Measurements from ENCODE around the gene FAM107B.

The FAM107B gene

DNA sequence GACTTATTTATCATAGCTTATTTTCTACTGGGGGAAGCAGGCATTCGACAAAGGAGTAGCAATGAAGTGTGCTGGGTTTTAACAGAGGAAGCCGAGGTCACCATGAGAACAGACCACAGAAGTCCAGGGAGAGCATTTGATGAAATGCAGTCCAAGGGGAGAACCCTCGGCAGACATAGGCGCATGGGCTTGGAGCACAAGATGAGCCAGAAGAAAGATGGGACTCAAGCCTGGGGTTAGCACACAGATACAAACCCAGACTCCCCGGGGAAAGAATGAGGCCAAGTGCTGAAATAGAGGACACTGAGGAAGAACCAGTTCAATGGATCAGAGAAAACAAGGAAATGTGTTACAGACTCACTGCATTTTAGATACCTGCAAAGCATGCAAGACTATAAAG lies 209.5 kb downstream of the FAM107B start:
- Histone ChIP-seq H3K36me3 (ENCODE audit: insufficient read depth, low read length) (no peaks in the 10 kb centered on the region), H3K79me2 (ENCODE audit: control insufficient read depth, insufficient read depth, low read length, unreplicated experiment) (no peaks in the 10 kb centered on the region), H3K27ac (ENCODE audit: low read depth, low read length) (no peak overlapping the region), H2AFZ (ENCODE audit: low read length, unreplicated experiment) (no peak overlapping the region), H3K4me1 (ENCODE audit: control insufficient read depth, insufficient read depth, low read length, unreplicated experiment) (no peaks in the 10 kb centered on the region), H3K4me3 (ENCODE audit: low read depth, low read length) (no peak overlapping the region), H3K27me3 (ENCODE audit: insufficient read depth, low read length) (no peaks in the 10 kb centered on the region)

GRCh38 chr10:14564268-14564744 lies 210.4 kb downstream of the FAM107B start:
- Histone ChIP-seq H3K4me3 (ENCODE audit: low read depth, low read length) (no peak overlapping the region), H2AFZ (ENCODE audit: low read length, unreplicated experiment) (no peak overlapping the region), H3K27ac (ENCODE audit: low read depth, low read length) (no peak overlapping the region), H3K27me3 (ENCODE audit: insufficient read depth, low read length) (no peaks in the 10 kb centered on the region), H3K79me2 (ENCODE audit: control insufficient read depth, insufficient read depth, low read length, unreplicated experiment) (no peaks in the 10 kb centered on the region), H3K36me3 (ENCODE audit: insufficient read depth, low read length) (no peaks in the 10 kb centered on the region), H3K4me1 (ENCODE audit: control insufficient read depth, insufficient read depth, low read length, unreplicated experiment) (no peaks in the 10 kb centered on the region)

GRCh38 chr10:14563359-14563940 lies 211.2 kb downstream of the FAM107B start:
- H3K4me1 ChIP-seq (ENCODE audit: control insufficient read depth, insufficient read depth, low read length, unreplicated experiment) = no peaks in the 10 kb centered on the region

DNA sequence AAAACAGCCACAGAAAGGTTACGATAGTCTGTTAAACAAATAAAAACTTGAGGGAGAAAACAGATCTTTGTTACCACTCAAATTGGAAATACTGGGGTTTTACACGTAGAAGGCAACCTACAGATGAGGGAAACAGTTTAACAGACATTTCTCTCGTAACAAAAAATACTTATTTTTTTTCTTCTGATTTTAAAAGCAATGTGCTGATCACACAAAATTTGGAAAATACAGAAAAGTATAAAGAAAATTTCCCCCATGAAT lies 211.7 kb downstream of the FAM107B start:
- Histone ChIP-seq H2AFZ (ENCODE audit: low read length, unreplicated experiment) (no peak overlapping the region), H3K27ac (ENCODE audit: low read depth, low read length) (no peak overlapping the region), H3K79me2 (ENCODE audit: control insufficient read depth, insufficient read depth, low read length, unreplicated experiment) (no peaks in the 10 kb centered on the region), H3K4me1 (ENCODE audit: control insufficient read depth, insufficient read depth, low read length, unreplicated experiment) (no peaks in the 10 kb centered on the region), H3K36me3 (ENCODE audit: insufficient read depth, low read length) (no peaks in the 10 kb centered on the region), H3K27me3 (ENCODE audit: insufficient read depth, low read length) (no peaks in the 10 kb centered on the region), H3K4me3 (ENCODE audit: low read depth, low read length) (no peak overlapping the region)

More at GRCh38 chr10:14563359-14563940, 211.2 kb downstream of the FAM107B start:
- H3K36me3 ChIP-seq (ENCODE audit: insufficient read depth, low read length) = no peaks in the 10 kb centered on the region
- no peaks in the 10 kb centered on the region for H3K79me2 ChIP-seq (ENCODE audit: control insufficient read depth, insufficient read depth, low read length, unreplicated experiment)
- no peak overlapping the region for H3K27ac ChIP-seq (ENCODE audit: low read depth, low read length)
- H3K27me3 ChIP-seq (ENCODE audit: insufficient read depth, low read length) = no peaks in the 10 kb centered on the region
- H2AFZ ChIP-seq (ENCODE audit: low read length, unreplicated experiment) = no peak overlapping the region
- H3K4me3 ChIP-seq (ENCODE audit: low read depth, low read length) = no peak overlapping the region

- no peak overlapping the region for H3K27ac ChIP-seq (ENCODE audit: low read depth, low read length)
Observed at GRCh38 chr10:14562218-14563075, 212.2 kb downstream of the FAM107B start.

DNA sequence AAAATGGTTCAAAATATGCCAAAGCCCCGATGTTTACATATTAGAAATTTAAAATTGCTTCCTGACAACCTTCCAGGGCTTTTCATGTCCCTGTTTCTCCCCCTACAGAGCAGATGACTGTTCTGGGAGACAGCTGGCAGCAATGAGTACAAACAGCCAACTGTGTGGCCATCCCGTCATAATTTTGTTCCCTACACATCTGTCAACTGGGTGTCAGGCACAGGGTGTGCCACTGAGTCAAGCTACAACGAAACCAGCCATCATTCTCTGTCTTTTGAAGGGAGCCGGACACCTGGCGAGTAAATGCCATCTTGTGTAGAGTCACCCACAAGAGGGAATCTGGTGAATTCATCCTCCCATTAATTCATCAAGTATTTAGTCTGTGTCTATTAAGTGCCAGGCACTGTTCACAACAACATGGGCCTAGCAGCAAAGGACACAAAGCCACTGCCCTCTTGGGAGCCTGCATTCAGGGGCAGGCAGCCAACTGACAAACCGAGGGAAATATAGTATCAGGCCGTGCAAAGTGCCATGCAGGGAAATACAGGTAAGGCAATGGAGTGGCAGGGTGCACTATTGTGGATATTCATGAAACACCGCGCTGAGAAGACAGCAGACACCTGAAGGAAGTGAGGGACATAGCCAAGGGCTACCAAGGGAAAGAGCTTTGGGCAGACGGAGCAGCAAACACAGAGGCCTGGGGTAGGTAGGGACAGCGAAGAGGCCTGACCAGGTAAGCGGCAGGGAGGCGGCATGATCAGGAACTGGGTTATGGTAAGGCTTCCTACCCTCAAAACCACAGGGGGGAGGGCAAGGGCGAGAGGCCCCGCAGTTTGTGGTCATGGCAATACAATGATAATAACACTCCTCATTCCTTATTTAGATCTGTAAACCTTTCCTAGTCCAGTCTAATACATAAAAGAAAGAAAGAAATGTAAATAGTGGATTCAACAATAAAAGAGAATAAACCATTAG lies 213.6 kb downstream of the FAM107B start:
- Histone ChIP-seq H3K4me1 (ENCODE audit: control insufficient read depth, insufficient read depth, low read length, unreplicated experiment) (no peaks in the 10 kb centered on the region), H3K27me3 (ENCODE audit: insufficient read depth, low read length) (no peaks in the 10 kb centered on the region), H3K79me2 (ENCODE audit: control insufficient read depth, insufficient read depth, low read length, unreplicated experiment) (no peaks in the 10 kb centered on the region), H3K36me3 (ENCODE audit: insufficient read depth, low read length) (no peaks in the 10 kb centered on the region), H3K27ac (ENCODE audit: low read depth, low read length) (no peak overlapping the region), H2AFZ (ENCODE audit: low read length, unreplicated experiment) (no peak overlapping the region), H3K4me3 (ENCODE audit: low read depth, low read length) (no peak overlapping the region)

More at GRCh38 chr10:14562218-14563075, 212.2 kb downstream of the FAM107B start:
- H3K4me3 ChIP-seq (ENCODE audit: low read depth, low read length) = no peak overlapping the region
- H3K27me3 ChIP-seq (ENCODE audit: insufficient read depth, low read length) = no peaks in the 10 kb centered on the region
- H3K79me2 ChIP-seq (ENCODE audit: control insufficient read depth, insufficient read depth, low read length, unreplicated experiment) = no peaks in the 10 kb centered on the region
- H3K4me1 ChIP-seq (ENCODE audit: control insufficient read depth, insufficient read depth, low read length, unreplicated experiment) = no peaks in the 10 kb centered on the region
- no peaks in the 10 kb centered on the region for H3K36me3 ChIP-seq (ENCODE audit: insufficient read depth, low read length)
- H2AFZ ChIP-seq (ENCODE audit: low read length, unreplicated experiment) = no peak overlapping the region

DNA sequence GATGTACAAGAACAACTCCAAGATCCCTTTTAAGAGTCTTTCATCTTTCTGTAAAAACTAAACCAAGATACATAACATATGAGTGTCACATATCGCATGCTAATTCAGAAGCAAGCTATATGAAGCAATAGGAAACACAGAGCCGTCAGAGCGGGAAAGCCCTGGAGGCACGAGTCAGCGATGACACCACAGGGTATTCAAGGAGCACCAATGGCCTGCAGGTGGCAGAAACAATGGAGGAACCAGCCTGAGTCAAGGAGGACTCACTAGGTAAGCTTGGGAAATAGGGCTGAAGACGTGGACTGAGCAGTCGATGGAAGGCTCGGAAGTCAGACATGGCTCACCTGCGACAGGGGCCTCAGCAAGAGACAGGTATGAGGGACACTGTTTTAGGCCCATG lies 214.4 kb downstream of the FAM107B start:
- Histone ChIP-seq H2AFZ (ENCODE audit: low read length, unreplicated experiment) (no peak overlapping the region), H3K4me3 (ENCODE audit: low read depth, low read length) (no peak overlapping the region), H3K27ac (ENCODE audit: low read depth, low read length) (no peak overlapping the region), H3K4me1 (ENCODE audit: control insufficient read depth, insufficient read depth, low read length, unreplicated experiment) (no peaks in the 10 kb centered on the region), H3K79me2 (ENCODE audit: control insufficient read depth, insufficient read depth, low read length, unreplicated experiment) (no peaks in the 10 kb centered on the region), H3K36me3 (ENCODE audit: insufficient read depth, low read length) (no peaks in the 10 kb centered on the region), H3K27me3 (ENCODE audit: insufficient read depth, low read length) (no peaks in the 10 kb centered on the region)

GRCh38 chr10:14558025-14558424 lies 216.7 kb downstream of the FAM107B start:
- H3K4me1 ChIP-seq (ENCODE audit: control insufficient read depth, insufficient read depth, low read length, unreplicated experiment) = no peaks in the 10 kb centered on the region
- H3K4me3 ChIP-seq (ENCODE audit: low read depth, low read length) = no peak overlapping the region
- no peak overlapping the region for H2AFZ ChIP-seq (ENCODE audit: low read length, unreplicated experiment)
- no peaks in the 10 kb centered on the region for H3K79me2 ChIP-seq (ENCODE audit: control insufficient read depth, insufficient read depth, low read length, unreplicated experiment)
- H3K27ac ChIP-seq (ENCODE audit: low read depth, low read length) = no peak overlapping the region
- no peaks in the 10 kb centered on the region for H3K36me3 ChIP-seq (ENCODE audit: insufficient read depth, low read length)
- H3K27me3 ChIP-seq (ENCODE audit: insufficient read depth, low read length) = no peaks in the 10 kb centered on the region

GRCh38 chr10:14557567-14557966 lies 217.1 kb downstream of the FAM107B start:
- no peaks in the 10 kb centered on the region for H3K79me2 ChIP-seq (ENCODE audit: control insufficient read depth, insufficient read depth, low read length, unreplicated experiment)
- H3K4me1 ChIP-seq (ENCODE audit: control insufficient read depth, insufficient read depth, low read length, unreplicated experiment) = no peaks in the 10 kb centered on the region
- no peak overlapping the region for H3K4me3 ChIP-seq (ENCODE audit: low read depth, low read length)
- no peak overlapping the region for H3K27ac ChIP-seq (ENCODE audit: low read depth, low read length)
- no peaks in the 10 kb centered on the region for H3K27me3 ChIP-seq (ENCODE audit: insufficient read depth, low read length)
- H2AFZ ChIP-seq (ENCODE audit: low read length, unreplicated experiment) = no peak overlapping the region
- no peaks in the 10 kb centered on the region for H3K36me3 ChIP-seq (ENCODE audit: insufficient read depth, low read length)

DNA sequence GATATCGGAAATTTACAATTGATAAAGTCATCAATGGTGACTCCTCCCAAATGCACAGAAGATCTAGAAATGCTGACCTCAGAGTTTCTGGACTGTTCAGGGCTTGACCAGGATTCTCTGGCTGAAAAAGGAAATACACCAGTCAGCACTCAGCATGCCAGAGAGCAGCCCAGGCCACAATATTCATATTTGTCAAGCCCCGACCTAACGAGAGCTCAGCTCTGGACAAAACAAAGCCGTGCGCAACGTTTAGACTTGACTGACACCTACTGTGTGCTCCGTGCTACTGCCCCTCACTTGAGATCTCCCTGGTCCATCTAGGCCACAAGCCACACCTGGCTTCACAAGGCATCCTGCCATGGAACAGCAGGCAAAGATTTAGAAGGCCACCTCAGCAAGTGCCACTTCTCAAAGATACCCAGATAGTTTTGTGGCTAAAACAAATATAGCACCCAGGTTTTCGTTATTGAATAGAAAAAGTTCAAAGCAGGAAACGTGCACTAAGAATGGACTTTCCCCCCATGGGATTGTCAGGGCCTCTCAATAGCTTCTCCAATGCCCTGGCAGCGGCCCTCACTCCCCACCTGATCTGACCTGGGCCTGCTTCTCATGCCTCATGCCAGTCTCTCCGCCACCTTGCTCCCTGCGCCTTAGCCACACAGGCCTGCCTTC lies 218.3 kb downstream of the FAM107B start:
- Histone ChIP-seq H3K4me1 (ENCODE audit: control insufficient read depth, insufficient read depth, low read length, unreplicated experiment) (no peaks in the 10 kb centered on the region), H3K27ac (ENCODE audit: low read depth, low read length) (no peak overlapping the region), H2AFZ (ENCODE audit: low read length, unreplicated experiment) (no peak overlapping the region), H3K4me3 (ENCODE audit: low read depth, low read length) (no peak overlapping the region), H3K27me3 (ENCODE audit: insufficient read depth, low read length) (no peaks in the 10 kb centered on the region), H3K36me3 (ENCODE audit: insufficient read depth, low read length) (no peaks in the 10 kb centered on the region), H3K79me2 (ENCODE audit: control insufficient read depth, insufficient read depth, low read length, unreplicated experiment) (no peaks in the 10 kb centered on the region)
